ENCODE results near the gene GAA.

DNA sequence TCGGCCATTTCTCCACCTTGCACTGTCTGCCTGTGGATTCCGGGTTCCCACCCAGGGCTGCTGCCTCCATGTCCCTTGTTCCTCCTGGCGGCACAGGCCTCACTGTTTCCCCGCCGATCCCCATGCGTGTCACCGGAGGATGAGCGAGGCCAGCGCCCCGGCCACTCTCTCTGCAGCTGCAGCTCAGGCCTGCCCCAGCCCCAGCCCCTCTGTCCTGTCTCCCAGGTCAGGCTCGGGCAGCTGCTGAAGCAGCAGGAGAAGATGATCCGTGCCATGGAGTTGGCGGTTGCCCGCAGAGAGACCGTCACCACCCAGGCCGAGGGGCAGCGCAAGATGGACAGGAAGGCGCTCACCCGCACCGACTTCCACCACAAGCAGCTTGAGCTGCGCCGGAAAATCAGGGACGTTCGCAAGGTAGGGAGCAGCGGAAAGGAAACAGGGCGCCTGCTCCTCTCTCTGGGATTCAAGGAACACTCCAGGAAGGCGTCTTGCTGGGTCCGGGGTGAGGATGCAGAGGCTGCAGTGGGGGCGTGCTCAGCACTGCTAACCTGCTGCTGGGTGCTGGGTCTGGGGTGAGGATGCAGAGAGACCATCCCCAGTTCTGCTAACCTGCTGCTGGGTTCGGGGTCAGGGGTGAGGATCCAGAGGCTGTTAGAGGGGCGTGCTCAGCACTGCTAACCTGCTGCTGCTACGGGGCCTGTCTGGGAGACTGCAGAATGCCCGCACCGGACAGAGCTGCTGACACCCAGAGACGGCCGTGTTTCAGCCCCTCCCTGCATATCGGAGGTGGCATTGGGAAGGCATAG is 6.1 kb upstream of the GAA start:
- no peak for TF ChIP-seq POLR2A (IDR thresholded peaks at IDR 0.05)
- TF ChIP-seq, protein P1, sequence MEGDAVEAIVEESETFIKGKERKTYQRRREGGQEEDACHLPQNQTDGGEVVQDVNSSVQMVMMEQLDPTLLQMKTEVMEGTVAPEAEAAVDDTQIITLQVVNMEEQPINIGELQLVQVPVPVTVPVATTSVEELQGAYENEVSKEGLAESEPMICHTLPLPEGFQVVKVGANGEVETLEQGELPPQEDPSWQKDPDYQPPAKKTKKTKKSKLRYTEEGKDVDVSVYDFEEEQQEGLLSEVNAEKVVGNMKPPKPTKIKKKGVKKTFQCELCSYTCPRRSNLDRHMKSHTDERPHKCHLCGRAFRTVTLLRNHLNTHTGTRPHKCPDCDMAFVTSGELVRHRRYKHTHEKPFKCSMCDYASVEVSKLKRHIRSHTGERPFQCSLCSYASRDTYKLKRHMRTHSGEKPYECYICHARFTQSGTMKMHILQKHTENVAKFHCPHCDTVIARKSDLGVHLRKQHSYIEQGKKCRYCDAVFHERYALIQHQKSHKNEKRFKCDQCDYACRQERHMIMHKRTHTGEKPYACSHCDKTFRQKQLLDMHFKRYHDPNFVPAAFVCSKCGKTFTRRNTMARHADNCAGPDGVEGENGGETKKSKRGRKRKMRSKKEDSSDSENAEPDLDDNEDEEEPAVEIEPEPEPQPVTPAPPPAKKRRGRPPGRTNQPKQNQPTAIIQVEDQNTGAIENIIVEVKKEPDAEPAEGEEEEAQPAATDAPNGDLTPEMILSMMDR (IDR thresholded peaks at IDR 0.05): no peak
